ENCODE results near the gene NTRK2.

Gene NTRK2

GRCh38 chr9:84939774-84940173 is 270.2 kb downstream of the NTRK2 start:
- no peak for DNase-seq (ENCODE audit: low read depth)

- DNase-seq (ENCODE audit: low read depth) = no peak
These were observed 270.8 kb downstream of the NTRK2 start for GRCh38 chr9:84940294-84940693.

- no peak for DNase-seq (ENCODE audit: low read depth)
These were observed 272.3 kb downstream of the NTRK2 start for GRCh38 chr9:84941792-84942191.

DNA sequence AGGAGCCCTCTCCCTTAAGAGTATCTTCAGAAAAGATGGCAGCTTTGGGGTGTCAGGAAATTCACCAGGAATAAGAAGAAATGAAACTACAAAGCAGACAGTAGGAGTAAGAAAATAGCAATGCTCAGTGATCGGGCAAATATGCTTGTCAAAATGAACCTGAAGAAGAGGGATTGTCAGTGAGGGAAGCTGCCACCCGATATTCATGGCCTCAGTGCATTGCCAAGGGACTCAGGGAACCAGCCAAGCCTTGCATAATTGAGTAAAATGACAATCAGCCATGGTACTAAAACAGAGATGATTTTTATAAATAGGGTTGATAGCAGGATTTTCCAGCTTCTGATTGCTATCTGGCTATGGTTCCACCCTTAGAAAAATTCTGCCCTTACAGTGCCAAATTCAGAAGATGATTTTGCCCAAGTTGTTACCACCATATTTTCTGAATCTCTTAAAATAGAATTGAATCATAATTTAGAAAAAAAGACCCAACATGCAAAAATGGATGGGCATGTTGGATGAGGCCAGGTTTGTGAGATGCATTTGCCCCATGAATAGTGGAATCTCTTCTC is 274.0 kb downstream of the NTRK2 start:
- no peak for DNase-seq (ENCODE audit: low read depth)

DNA sequence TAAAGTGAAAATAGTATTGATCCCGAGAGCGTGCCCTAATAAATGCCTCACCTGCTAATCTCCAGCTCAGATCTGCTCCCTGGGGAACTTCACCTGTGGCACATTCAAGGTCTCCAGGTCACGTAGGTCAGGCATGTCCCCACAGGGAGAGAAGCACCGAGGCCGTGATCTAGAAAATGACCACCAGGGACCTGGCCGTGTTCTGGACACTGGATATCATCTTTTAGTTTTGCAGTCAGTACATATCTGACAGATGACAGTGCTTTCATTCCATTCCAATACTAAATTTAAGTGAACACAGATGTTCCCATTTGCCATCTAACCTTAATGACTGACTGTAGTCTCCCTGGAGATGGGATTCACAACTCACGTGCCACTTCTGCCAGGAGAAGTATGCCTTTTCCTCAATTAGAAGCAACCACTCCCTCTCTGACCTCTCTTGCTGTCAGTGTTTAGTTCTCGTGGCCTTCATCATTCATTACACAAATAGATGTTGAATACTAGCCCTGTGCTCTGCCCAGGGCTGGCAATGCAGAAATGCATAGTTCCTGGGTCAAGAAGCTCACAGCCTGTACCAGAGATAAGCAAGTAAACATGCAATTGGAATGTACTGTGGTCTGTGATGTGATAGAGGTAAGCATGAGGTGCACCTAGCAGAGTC is 276.5 kb downstream of the NTRK2 start:
- DNase-seq (ENCODE audit: low read depth) = no peak

DNA sequence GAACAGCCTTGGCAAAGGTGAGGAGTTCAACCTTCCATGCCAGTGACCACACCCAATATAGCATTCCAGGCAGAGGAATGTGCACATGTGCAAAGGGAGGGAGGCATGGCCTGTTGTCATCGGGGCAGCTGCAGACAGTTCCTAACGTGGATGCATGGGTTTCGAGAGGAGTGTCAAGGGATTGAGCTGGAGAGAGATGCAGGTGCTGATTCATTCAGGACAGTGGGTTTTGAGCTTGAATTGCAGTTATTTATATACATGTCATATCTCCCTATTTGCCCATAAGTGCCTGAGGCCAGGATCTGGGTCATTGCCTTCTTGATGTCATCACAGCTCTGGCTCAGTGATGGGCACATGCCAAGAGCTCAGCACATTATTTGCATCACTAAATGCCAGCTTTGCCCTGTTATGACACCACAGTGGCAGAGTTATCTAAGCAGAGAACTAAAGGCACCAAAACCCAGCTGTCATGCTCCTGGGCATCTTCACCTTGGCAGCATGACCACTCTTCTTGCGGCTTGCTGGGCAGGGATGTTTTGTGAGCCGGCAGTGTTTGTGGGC is 278.0 kb downstream of the NTRK2 start:
- no peak for DNase-seq (ENCODE audit: low read depth)

DNA sequence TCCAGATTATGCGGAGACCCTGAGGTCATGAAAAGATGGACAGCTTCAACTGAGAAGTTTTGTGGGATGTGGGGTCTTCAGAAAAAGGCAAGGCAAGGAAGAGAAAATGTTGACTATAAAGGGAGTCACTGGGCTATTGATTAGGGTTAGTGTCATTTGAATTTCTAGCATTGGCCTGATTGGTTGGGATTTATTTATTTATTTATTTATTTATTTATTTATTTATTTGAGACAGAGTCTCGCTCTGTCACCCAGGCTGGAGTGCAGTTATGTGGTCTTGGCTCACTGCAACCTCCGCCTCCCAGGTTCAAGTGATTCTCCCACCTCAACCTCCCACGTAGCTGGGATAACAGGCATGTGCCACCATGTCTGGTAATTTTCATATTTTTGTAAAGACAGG is 279.7 kb downstream of the NTRK2 start:
- no peak for DNase-seq (ENCODE audit: low read depth)

DNA sequence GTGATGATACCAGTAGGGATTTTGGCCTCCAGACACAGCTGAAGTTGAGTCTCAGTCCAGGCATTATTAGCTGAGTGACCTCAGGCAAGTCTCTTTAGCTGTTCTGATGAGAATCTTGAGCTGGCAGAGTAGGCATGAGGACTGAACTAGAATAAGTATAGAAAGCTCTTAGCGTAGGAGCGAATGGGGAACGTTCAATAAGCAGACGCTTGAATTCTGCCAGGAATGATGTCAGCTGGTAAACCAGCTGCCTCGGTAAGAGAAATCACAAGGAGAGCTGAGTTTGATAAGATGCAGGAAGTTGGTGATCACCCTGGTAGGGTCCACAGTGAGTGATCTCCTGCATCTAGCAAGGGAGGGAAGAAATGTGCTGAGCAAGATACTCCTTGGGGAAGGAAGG is 280.4 kb downstream of the NTRK2 start:
- DNase-seq (ENCODE audit: low read depth) = no peak

- no peak for DNase-seq (ENCODE audit: low read depth)
These were observed 281.6 kb downstream of the NTRK2 start for GRCh38 chr9:84950879-84951811.

DNA sequence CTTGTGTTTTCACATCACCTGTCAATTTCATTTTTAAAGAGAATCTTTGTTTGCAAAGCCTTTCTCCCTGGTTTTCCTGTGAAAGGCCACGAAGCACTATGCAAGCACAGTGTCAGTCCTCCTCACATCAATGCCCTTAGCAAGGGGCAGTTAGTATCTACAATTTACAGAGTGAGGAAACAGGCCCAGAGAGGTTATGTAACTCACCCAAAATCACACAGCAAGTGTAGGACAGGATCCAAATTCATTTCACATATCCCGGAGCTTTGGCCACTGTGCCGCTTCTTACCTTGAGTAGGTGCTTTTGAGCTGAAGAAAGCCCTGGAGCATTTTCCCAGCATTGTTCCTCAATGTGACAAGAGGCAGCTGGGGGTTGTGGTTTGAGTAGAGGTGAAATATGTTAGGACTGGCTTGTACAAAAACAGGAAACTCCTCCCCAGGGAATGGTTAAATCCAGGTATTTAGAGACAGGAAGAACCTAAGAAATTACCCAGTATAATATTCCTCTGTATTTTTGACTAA is 283.8 kb downstream of the NTRK2 start:
- no peak for DNase-seq (ENCODE audit: low read depth)

GRCh38 chr9:84953797-84954705 is 284.5 kb downstream of the NTRK2 start:
- no peak for DNase-seq (ENCODE audit: low read depth)

- DNase-seq (ENCODE audit: low read depth) = no peak
These were observed 285.6 kb downstream of the NTRK2 start for GRCh38 chr9:84955155-84955554.

DNA sequence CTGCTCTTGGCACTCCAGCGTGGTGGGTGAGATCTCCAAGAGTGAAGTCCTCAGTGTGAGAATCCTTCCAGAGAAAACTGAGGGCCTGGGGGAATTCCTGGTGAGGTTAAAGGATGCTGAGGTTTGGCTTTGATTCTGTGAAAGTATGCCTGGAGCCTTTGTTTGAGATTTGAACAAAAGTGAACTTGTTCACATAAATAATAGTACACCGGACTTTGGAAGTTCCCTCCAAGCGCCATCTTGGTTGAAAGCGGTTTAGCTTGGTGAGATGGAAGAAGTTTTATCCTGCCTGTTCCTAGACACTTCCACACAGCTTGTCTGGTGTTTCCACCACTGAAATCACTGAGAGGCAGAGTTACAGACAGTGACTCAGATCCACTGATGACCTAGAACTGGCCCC is 286.4 kb downstream of the NTRK2 start:
- DNase-seq (ENCODE audit: low read depth) = no peak

- no peak for DNase-seq (ENCODE audit: low read depth)
These were observed 289.8 kb downstream of the NTRK2 start for GRCh38 chr9:84959339-84959738.

DNA sequence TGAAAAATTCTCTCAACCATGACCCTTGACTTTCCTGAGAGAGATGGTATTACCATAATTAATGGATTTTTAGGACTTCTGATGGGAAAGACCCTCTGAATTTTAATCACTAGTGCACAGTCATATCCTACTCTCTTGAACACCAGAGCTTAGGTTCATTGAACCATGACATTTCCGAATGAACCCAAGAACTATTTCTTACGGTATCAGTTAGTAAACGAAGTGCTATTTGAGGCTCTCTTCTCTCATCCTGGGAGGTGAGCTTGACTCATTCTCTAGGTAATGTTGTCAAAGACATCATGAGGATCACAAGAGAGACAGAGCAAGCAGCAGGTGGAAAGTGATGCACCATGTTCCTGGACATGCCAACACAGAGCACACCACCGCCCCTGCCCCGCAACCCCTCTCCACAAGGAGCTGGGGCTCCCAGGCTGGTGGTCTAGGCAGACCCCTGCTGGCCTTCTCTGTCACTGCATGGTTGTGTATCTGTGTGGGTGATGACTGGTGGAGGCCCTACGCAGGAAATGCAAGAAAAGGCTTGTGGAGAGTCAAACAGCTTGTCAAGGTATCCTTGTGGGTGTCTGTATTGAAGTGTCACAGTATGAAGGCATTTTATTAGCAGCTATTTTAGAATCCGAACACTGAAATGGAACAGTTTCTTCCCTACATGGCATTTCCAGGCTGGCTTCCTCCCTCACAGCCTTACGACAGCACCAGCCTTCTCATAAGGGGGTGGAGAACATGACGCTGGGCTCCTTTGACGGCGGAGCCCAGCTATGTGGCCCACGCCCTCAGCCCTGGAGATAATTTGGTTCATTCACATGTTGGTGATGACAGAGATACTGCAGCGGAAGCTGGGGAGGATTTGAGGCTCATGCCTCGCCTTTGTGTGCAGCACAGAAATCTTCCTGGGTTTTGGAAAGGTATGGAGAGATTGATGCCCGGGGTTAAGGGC is 297.6 kb downstream of the NTRK2 start:
- DNase-seq (ENCODE audit: low read depth) = no peak

DNA sequence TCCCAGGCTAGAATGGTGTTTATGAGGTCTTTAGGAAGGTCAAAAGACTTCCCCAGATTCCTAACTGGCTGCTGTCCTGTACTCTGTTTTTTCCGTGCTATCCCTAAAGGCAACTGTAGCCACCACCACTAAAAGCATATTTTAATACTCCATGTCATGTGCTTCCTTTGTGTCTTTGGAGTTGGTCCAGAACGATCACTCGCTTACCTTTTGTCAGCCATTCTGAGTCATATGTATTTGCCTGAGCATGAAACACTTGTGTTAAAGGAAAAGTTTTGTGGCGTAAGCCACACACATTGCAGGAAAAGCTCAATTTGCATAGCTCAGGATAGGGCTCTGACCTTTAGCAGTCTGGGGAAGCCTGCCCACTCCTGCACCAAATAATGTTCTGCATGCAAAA is 299.6 kb downstream of the NTRK2 start:
- DNase-seq (ENCODE audit: low read depth) = no peak

- no peak for DNase-seq (ENCODE audit: low read depth)
These were observed 300.2 kb downstream of the NTRK2 start for GRCh38 chr9:84969736-84970135.

DNA sequence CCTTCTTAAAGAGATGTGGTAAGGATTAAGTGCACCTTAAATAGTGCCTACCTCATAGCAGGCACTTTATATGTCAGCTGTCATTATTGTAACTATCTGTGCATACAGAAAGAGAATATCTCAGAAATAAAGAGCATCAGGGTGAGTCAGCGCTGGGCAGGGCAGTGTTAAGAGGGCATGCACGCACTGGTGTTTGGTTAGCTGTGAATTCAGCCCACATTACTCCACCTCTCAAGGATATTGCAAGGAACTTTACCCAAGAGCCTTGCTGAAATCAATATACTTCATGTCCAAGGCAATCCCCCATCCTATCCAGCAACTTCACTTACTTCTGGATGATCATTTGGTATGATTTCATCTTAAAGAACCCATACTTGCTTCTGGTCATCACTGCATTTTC is 300.9 kb downstream of the NTRK2 start:
- DNase-seq (ENCODE audit: low read depth) = no peak

DNA sequence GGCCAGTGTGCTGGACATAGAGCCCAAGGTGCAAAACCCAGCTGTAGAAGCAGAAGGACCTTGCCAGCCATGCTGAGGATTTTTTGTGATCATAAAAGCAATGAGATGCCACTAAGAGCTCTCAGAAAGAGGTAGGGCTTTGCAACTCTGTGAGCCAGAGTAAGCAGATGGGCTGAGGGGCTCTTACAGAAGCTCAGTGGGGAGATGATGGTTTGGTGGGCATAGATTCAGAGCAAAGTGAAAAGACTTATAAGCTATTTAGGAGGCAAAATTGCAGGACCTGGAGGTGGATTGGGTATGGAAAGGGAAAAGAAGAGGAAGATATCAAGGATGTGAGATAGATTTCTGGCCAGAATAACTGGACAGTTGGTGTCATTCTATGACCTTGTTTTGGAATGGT is 302.0 kb downstream of the NTRK2 start:
- DNase-seq (ENCODE audit: low read depth) = no peak

GRCh38 chr9:84974258-84974657 is 304.7 kb downstream of the NTRK2 start:
- no peak for DNase-seq (ENCODE audit: low read depth)
